ENCODE data around the gene FMO2.

Gene FMO2

DNA sequence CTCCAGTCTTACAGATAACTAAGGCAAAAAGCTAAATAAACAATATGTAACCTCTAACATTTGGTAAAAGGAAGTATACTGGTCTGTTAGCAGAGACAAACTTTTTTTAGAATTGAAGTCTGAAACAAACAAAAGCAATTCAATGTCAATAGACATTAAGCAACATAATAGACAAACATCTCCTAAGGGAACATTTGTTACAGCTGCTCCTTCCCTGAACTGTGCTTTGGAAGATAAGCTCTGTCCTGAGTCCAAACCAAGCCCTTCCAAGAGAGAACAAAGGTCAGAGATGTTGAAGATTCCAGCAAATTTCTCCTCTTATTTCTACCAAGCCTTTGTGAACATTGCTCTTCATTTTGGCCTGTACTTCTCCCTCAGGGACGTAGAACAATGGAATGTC lies 25.3 kb downstream of the FMO2 start:
- TF ChIP-seq, protein P1, sequence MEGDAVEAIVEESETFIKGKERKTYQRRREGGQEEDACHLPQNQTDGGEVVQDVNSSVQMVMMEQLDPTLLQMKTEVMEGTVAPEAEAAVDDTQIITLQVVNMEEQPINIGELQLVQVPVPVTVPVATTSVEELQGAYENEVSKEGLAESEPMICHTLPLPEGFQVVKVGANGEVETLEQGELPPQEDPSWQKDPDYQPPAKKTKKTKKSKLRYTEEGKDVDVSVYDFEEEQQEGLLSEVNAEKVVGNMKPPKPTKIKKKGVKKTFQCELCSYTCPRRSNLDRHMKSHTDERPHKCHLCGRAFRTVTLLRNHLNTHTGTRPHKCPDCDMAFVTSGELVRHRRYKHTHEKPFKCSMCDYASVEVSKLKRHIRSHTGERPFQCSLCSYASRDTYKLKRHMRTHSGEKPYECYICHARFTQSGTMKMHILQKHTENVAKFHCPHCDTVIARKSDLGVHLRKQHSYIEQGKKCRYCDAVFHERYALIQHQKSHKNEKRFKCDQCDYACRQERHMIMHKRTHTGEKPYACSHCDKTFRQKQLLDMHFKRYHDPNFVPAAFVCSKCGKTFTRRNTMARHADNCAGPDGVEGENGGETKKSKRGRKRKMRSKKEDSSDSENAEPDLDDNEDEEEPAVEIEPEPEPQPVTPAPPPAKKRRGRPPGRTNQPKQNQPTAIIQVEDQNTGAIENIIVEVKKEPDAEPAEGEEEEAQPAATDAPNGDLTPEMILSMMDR (IDR thresholded peaks at IDR 0.05; ENCODE audit: low read depth, low read length) = no peak
- DNase-seq (ENCODE audit: extremely low read depth, low read depth) = no peak

DNA sequence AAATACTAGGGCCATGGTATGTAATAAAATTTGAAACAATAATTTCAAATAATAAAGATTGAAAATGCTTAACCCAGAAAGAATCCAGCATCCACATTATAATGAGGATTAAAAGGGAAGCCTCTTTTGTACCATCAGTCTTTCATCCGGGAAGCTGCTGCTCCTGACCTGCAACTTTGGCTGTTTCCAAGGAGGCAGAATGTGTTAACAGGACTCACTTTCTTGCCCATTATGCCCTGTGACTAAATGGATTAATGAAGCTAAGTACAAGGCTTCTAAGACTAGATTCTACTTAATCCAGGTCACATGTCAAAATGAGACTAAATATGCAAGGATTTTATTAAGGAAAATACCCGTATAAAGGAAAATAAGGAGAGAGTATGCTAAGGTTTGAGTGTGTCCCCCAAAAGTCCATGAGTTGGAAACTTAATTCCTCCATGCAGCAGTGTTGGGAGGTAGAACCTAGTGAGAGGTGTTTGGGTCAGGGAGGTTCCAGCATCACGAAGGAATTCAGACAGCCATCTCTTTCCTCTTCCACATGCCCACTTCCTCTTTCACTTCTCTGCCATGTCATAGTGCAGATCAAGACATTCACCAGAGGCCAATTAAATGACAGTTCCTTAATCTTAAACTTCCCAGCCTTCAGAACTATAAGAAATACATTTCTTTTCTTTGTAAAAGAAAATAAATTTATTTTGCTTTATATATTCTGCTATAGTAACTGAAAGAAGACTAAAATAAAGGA lies 27.7 kb downstream of the FMO2 start:
- TF ChIP-seq, protein P1 (IDR thresholded peaks at IDR 0.05; ENCODE audit: low read depth, low read length) = no peak
- DNase-seq (ENCODE audit: extremely low read depth, low read depth) = no peak

DNA sequence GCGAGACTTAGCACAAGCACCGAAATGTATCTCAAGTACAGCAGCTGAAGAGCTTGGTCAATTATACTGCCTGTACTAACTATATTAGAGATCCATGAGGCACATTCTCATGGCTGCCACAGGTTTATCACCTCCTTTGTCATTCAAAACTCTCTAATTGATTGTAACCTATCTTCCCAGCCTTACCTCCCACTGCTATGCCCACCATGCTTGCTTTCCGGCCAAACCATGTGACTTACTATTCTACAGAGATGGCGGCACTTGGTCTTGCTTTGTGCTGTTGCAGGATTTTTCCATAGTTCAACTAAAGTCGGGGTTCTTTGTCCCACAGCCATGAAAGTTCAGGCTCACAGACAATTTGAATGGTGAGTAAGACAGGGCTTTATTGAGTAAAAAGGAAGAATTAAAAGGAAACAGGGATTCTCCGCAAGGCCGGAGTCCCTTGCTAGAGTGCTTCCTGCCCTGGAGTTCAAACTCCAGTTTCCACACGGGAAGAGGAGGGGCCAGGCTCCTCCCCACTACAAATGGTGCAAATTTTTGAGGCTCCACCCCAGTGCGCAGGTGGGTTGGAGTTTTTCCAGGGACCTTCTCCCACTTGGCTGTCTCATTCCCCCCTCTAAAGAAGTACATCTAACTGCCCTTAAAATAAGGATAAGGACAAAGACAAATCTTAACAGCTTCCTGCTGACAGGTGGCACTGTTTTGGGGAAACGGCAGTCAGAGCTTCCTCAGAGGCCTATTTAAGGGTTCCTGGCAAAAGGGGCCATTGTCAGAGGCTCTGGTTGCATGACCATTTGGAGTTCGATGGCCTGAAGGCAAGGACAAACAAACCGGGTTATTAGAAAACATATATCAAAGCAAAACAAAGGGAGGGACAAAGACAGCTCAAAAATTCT lies 28.7 kb downstream of the FMO2 start:
- TF ChIP-seq, protein P1 (IDR thresholded peaks at IDR 0.05; ENCODE audit: low read depth, low read length) = no peak
- DNase-seq (ENCODE audit: extremely low read depth, low read depth) = no peak

DNA sequence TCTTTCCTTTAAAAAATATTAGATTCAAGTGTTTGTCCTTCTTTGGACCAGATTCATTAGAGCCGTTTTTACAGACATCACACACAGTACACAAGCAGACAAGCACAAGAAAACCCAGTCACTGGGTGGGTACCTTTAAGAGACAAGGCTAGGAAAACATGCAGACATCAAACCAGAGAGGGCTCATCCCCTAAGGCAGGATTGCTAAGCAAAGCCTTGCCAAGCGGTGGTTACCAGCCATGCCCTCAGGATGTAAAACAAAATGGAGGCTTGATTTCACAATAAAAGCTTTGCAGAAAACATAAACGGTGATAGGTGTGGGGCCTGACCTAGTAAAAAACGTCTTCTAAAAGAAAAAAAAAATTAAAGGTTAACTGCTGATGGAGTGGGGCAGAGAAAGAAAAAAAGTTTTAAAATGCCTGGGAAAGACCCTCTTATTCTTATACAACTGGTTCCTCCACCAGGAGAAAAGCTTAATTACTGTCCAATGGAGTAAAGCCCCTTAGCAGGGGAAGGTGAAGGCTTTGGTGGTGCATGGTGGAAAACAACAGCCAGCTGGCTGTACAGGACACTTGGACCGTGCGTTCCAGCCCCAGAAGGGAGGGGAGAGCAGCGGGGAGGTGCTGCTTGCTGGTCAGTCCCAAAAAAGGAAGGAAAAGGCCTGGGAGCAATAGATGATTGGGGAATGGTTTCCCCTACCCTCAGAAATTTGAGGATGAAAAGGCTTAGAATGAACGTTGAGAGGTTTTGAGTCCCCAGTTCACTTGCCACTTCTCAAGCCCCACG lies 32.8 kb downstream of the FMO2 start:
- TF ChIP-seq, protein P1 (IDR thresholded peaks at IDR 0.05; ENCODE audit: low read depth, low read length) = no peak

DNA sequence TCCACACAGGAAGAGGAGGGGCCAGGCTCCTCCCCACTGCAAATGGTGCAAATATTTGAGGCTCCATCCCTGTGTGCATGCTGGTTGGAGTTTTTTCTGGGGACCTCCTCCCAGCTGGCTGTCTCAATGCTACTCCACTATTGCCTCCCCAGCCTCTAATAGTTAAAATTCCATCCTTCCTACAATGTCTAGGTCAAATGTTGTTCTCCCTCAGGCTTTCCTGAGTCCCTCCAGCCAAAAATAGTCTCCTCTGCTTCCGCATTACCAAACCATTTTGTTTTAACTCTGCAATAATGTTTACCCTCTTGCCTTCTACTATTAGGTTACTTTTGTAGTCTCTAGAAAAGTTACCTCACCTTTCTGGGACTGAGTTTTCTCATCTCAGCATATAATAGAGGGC lies 33.6 kb downstream of the FMO2 start:
- DNase-seq (ENCODE audit: extremely low read depth, low read depth) = no peak

More for the DNA sequence above, 32.8 kb downstream of the FMO2 start:
- DNase-seq (ENCODE audit: extremely low read depth, low read depth) = no peak

DNA sequence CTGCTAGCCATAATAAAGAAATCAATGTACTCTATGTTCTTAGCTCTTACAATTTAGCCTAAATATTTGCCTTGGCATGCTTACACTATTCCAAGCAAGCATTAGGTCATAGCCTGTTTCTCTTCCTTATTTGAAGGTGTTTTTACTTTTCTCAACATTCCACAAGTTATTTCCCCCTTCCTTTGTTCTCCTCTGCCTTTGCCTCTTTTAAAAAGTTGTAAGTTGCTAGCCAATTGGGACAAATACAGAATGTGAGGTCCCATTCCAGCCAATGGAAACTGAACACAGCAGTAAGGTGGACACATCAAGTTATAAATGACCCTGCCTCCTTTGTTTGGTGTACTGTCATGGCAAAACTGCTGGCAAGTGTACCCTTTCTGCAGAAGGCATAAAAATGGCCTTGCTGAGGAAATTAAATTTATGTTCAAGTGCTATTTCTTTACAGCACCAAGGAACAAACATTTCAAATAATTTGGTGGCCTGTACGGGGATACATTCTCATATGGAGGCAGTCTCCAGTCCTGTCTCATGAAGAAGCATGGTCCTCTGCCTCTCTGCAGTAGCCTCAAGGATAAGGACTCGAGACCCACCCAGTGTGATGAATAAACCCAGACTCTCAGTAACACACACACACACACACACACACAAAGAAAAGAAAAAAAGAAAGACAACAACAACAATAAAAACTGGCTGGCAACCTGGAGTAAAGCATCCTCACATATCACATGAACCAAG lies 34.4 kb downstream of the FMO2 start:
- TF ChIP-seq, protein P1 (IDR thresholded peaks at IDR 0.05; ENCODE audit: low read depth, low read length) = no peak
- DNase-seq (ENCODE audit: extremely low read depth, low read depth) = no peak

More for the DNA sequence above, 33.6 kb downstream of the FMO2 start:
- TF ChIP-seq, protein P1 (IDR thresholded peaks at IDR 0.05; ENCODE audit: low read depth, low read length) = no peak

Measured in AG09319 (cell line).